CD4-positive, alpha-beta T cell treated with Interleukin-17A for 4 hours (primary cell): ENCODE measurements around the gene WWOX.
"Not testable (repeated sequence)": the region's sequence is repeated elsewhere in the genome, so short reads cannot be mapped to it uniquely, and the experiment has no call there.

Experiments
- DNase-seq: peaks from one replicate; pipeline ENCODE4 v3.0.0-alpha.2; 2020; ENCODE audit warnings: mixed read lengths

Gene WWOX

GRCh38 chr16:78099271-78100111, at the start of gene WWOX:
Gene WWOX, plus strand, starts transcription at chr16:78099654.
- DNase-seq = peak; percentile 95

- no peak for DNase-seq
Observed at GRCh38 chr16:78050734-78051400, 48.6 kb upstream of the WWOX start.

GRCh38 chr16:78057803-78058564, 41.5 kb upstream of the WWOX start:
- no peak for DNase-seq

GRCh38 chr16:78059806-78060205, 39.6 kb upstream of the WWOX start:
- DNase-seq = not testable (repeated sequence)

GRCh38 chr16:78060295-78060694, 39.2 kb upstream of the WWOX start:
- DNase-seq = no peak

- DNase-seq = no peak
Observed at GRCh38 chr16:78060809-78061208, 38.6 kb upstream of the WWOX start.

- DNase-seq = no peak
Observed at GRCh38 chr16:78065319-78065718, 34.1 kb upstream of the WWOX start.

GRCh38 chr16:78069913-78070312, 29.5 kb upstream of the WWOX start:
- no peak for DNase-seq

- no peak for DNase-seq
Observed at GRCh38 chr16:78072275-78072674, 27.2 kb upstream of the WWOX start.

GRCh38 chr16:78075800-78076199, 23.7 kb upstream of the WWOX start:
- no peak for DNase-seq

- DNase-seq = no peak
Observed at GRCh38 chr16:78081341-78081740, 18.1 kb upstream of the WWOX start.

GRCh38 chr16:78091419-78091818, 8.0 kb upstream of the WWOX start:
- DNase-seq = no peak

GRCh38 chr16:78092758-78093157, 6.7 kb upstream of the WWOX start:
- no peak for DNase-seq

- no peak for DNase-seq
Observed at GRCh38 chr16:78094166-78094565, 5.3 kb upstream of the WWOX start.

- no peak for DNase-seq
Observed at GRCh38 chr16:78094998-78095397, 4.5 kb upstream of the WWOX start.

GRCh38 chr16:78096386-78096785, 3.1 kb upstream of the WWOX start:
- DNase-seq = no peak

- no peak for DNase-seq
Observed at GRCh38 chr16:78097548-78097947, 1.9 kb upstream of the WWOX start.

GRCh38 chr16:78098087-78098486, 1.4 kb upstream of the WWOX start:
- DNase-seq = no peak

GRCh38 chr16:78098595-78099270, 721 bp upstream of the WWOX start:
- DNase-seq = no peak

- no peak for DNase-seq
Observed at GRCh38 chr16:78100112-78100467, 636 bp downstream of the WWOX start.

GRCh38 chr16:78102122-78102660, 2.7 kb downstream of the WWOX start:
- no peak for DNase-seq

GRCh38 chr16:78102865-78103264, 3.4 kb downstream of the WWOX start:
- DNase-seq = no peak

GRCh38 chr16:78105517-78105916, 6.1 kb downstream of the WWOX start:
- DNase-seq = no peak
